ENCODE data around the gene MRPS2.
"Not testable (repeated sequence)": the region's sequence is repeated elsewhere in the genome, so short reads cannot be mapped to it uniquely, and the experiment has no call there.

The MRPS2 gene
- long read RNA-seq, donor 1, transcript MRPS2-201 (4 exons, 1,510 nt) = major isoform, 29 of 31 reads
- long read RNA-seq, donor 1, partial matches to known transcripts = 0 of 31 reads
- long read RNA-seq, donor 1, other reads (novel, unspliced or antisense) = 0 of 31 reads
- long read RNA-seq, donor 2, transcript MRPS2-201 (4 exons, 1,510 nt) = major isoform, 20 of 45 reads
- long read RNA-seq, donor 2, partial matches to known transcripts = 23 of 45 reads
- long read RNA-seq, donor 2, other reads (novel, unspliced or antisense) = 0 of 45 reads
- long read RNA-seq, donor 3, transcript MRPS2-201 (4 exons, 1,510 nt) = major isoform, 15 of 16 reads
- long read RNA-seq, donor 3, partial matches to known transcripts = 0 of 16 reads
- long read RNA-seq, donor 3, other reads (novel, unspliced or antisense) = 0 of 16 reads
- long read RNA-seq, donor 4, transcript MRPS2-201 (4 exons, 1,510 nt) = major isoform, 26 of 41 reads
- long read RNA-seq, donor 4, partial matches to known transcripts = 13 of 41 reads
- long read RNA-seq, donor 4, other reads (novel, unspliced or antisense) = 0 of 41 reads
- long read RNA-seq, donor 5, transcript MRPS2-201 (4 exons, 1,510 nt) = major isoform, 43 of 44 reads
- long read RNA-seq, donor 5, partial matches to known transcripts = 0 of 44 reads
- long read RNA-seq, donor 5, other reads (novel, unspliced or antisense) = 0 of 44 reads
- long read RNA-seq, donor 6, transcript MRPS2-201 (4 exons, 1,510 nt) = major isoform, 40 of 79 reads
- long read RNA-seq, donor 6, partial matches to known transcripts = 35 of 79 reads
- long read RNA-seq, donor 6, other reads (novel, unspliced or antisense) = 0 of 79 reads
- long read RNA-seq, donor 7, transcript MRPS2-201 (4 exons, 1,510 nt) = major isoform, 46 of 49 reads
- long read RNA-seq, donor 7, partial matches to known transcripts = 0 of 49 reads
- long read RNA-seq, donor 7, other reads (novel, unspliced or antisense) = 0 of 49 reads
- long read RNA-seq, donor 8, transcript MRPS2-201 (4 exons, 1,510 nt) = major isoform, 33 of 33 reads
- long read RNA-seq, donor 8, partial matches to known transcripts = 0 of 33 reads
- long read RNA-seq, donor 8, other reads (novel, unspliced or antisense) = 0 of 33 reads

DNA sequence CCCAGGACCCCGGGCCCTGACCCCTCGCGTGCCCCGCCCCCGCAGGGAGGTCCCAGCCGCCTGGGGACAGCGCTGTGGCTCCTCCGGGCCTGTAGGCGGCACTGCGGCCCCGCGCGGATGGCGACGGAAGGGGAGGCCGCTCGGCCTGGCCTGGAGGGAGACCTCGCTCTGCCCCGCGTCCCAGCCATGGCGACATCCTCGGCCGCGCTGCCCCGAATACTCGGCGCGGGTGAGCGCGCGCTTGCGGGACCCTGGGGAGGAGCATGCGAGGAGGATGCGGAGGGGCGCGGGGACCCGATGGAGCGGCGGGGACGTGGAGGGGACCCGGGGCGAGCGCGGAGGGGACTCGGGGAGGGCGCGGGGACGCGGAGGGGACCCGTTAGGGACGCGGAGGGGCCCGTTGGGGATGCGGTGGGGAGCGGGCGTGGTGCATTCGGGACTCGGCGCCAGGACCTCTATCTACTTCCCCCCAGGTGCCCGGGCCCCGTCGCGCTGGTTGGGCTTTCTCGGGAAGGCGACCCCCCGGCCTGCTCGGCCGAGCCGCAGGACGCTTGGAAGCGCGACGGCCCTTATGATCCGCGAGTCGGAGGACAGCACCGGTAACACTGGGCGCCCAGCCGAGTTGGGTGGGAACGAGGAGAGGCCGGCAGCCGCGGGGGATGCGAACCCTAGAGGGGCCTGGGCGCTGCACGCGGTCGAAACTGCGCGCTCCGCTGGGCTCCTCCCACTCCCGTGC is at the start of gene MRPS2:
TSS of gene MRPS2 (plus strand) at position 158 of the 736 bp plus-strand sequence. CDS start at position 187, 29 bp downstream.
- DNase-seq = peak; percentile 88

DNA sequence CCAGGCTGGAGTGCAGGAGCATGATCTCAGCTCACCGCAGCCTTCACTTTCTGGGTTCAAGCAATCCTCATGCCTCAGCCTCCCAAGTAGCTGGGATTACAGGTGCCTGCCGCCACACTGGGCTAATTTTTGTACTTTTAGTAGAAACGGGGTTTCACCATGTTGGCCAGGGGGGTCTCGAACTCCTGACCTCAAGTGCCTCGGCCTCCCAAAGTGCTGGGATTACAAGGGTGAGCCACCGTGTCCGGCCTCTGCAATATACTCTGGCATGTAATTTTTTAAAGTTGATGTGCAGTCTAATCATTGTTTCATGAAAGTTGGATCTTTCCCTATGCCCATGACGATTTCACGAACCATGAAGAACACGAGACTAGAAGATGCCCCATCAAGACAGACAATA is 49.5 kb upstream of the MRPS2 start:
- no peak for DNase-seq

DNA sequence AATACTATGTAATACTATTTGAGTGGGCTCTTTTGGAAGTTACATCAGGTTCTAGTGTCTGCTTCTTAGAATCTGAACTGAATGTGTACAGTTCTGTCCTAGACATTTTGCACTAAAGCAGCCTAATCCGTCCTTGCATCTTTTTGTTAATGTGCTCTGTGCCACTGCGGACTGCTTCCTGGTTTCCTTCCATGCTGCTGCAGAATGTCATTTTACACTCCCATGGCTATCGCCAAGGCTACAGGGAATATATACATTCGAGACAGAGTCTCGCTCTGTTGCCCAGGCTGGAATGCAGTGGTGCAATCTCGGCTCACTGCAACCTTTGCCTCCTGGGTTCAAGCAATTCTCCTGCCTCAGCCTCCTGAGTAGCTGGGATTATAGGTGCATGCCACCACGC is 48.6 kb upstream of the MRPS2 start:
- not testable (repeated sequence) for DNase-seq

DNA sequence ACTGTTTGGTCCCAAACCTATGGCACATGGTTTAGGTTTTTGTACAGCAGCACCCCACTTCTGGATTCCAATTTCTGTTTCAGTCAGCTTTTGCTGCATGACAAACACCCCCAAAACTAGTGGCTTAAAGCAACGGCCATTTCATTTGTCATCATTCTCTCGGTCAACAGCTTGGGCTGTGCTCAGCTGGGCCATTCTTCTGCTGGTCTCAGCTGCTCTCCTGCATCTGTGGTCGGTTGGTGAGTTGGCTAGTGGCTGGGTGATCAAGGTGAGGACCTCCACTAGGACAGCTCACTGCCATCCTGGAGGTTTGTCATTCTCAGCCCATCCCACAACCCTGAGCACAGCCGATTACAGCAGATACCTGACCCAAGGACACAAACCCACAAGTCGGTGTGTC is 45.7 kb upstream of the MRPS2 start:
- DNase-seq = no peak

DNA sequence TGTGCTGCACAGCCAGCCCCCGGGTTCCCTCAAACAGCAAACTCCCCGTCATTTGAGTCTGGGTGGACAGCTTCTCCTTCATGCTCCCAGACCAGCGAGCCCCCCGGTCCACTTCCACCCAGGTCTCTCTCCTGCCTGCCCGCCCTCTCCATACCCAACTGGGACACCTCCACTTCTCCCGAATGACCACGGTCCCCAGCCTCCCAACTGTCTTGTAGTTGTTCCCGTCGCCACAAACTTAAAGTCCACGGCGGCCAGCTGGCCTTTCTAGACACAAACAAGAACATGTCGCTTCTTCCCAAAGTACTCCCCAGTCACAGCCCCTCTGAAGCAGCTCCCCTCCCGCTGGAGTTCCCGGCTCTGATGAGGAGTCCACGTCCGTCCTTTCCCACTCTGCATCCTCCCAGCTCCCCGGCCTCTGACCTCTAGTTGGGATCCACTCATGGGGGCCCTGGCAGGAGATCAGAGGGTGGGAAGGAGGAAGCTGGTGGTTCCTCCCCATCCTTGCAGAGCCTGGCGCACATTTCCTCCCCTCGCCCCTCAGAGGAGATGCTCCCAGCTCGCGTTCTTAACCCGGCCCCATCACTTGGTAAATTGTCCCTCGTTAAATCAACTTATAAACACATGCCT is 45.0 kb upstream of the MRPS2 start:
- no peak for DNase-seq

- no peak for DNase-seq
Measured at GRCh38 chr9:135456436-135457104, 43.9 kb upstream of the MRPS2 start.

DNA sequence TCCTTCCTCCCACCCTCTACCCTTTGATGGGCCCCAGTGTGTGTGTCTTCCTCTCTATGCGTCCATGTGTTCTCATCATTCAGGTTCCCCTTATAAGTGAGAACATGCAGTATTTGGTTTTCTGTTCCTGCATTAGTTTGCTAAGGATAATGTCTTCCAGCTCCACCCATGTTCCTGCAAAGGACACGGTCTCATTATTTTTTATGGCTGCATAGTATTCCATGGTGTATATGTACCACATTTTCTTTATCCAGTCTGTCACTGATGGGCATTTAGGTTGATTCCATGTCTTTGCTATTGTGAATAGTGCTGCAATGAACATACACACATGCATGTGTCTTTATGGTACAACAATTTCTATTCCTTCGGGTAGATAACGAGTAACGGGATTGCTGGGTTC is 42.0 kb upstream of the MRPS2 start:
- not testable (repeated sequence) for DNase-seq

- no peak for DNase-seq
Measured at GRCh38 chr9:135461936-135462335, 38.5 kb upstream of the MRPS2 start.

GRCh38 chr9:135463140-135463539 is 37.3 kb upstream of the MRPS2 start:
- DNase-seq = no peak

- DNase-seq = no peak
Measured at GRCh38 chr9:135464181-135464580, 36.3 kb upstream of the MRPS2 start.

GRCh38 chr9:135468854-135469521 is 31.5 kb upstream of the MRPS2 start:
- DNase-seq = no peak

- DNase-seq = peak; percentile 66
Measured at GRCh38 chr9:135471791-135472640, 28.5 kb upstream of the MRPS2 start.

- DNase-seq = no peak
Measured at GRCh38 chr9:135473972-135474543, 26.4 kb upstream of the MRPS2 start.

DNA sequence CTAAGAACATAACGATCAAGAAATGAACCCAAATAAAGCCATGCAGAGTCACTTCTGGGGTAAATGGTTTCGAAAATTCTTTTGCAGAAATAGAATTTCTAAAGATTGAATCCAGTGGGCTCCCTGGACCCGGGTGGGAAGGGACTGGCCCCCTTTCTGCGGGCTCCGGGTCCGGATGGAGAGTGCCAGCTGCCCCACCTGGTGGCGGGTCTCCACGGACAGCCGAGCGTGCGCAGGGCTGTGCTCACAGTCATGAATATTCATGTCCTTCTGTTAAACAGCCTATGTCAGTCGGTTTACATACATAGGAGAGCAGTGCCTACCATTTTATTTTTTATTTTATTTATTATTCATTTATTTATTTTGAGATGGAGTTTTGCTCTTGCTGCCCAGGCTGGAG is 25.6 kb upstream of the MRPS2 start:
- DNase-seq = peak; percentile 35

DNA sequence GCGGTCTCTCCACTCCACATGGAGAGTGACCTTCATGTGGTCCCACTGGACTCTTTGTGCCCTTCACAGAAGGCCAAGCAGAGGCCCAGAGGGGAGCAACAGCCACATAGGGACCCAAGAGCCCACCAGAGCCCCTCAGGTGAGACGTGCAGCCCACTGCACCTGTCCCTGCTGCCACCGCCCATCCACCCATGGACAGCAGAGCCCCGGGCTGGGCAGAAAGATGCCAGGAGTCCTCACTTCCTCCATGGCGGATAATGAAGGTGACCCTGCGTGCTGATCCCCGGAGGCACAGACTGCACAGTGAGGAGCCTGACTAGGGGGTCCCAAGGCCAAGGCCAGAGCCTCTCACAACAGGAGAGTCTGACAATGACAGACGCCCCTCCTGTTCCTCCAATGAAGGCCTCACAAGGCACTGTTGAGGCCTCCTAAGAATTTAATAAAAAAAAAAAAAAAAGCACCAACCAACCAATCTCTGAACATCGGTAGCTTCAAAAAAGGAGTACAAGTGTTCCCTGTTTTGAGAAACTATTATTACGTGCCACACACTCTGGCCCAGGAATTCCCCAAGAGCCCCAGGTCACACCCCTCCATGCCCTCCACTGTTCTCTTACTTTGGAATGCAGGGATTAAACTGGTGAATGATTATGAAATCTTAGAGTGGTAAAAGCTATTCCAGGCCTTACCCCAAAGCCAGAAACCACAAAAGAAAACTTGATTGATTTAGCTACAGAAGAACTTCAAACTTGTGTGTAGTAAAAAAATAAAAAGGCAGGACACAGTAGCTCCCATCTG is 23.7 kb upstream of the MRPS2 start:
- DNase-seq = no peak

- no peak for DNase-seq
Measured at GRCh38 chr9:135478191-135478590, 22.3 kb upstream of the MRPS2 start.

GRCh38 chr9:135478829-135479468 is 21.5 kb upstream of the MRPS2 start:
- peak; percentile 70 for DNase-seq

All from right kidney (tissue), 9 donors.